Activated T-helper 1 cell treated with Interleukin-2 at 50 U/mL for 16 hours (primary cell): ENCODE measurements around the gene ANKRD63.

Experiments used
- DNase-seq: peaks from one replicate; pipeline ENCODE4 v3.0.0-alpha.2; 2020; ENCODE audit warnings: low read depth

Gene ANKRD63

GRCh38 chr15:40257656-40258450 lies 25.0 kb downstream of the ANKRD63 start:
- no peak for DNase-seq

GRCh38 chr15:40256638-40257235 lies 26.1 kb downstream of the ANKRD63 start:
- no peak for DNase-seq

- DNase-seq = no peak
Measured at GRCh38 chr15:40255033-40255432, 27.8 kb downstream of the ANKRD63 start.

- DNase-seq = no peak
Measured at GRCh38 chr15:40254452-40254851, 28.4 kb downstream of the ANKRD63 start.

GRCh38 chr15:40253167-40253790 lies 29.6 kb downstream of the ANKRD63 start:
- DNase-seq = no peak

GRCh38 chr15:40252438-40253166 lies 30.3 kb downstream of the ANKRD63 start:
- DNase-seq = no peak

- no peak for DNase-seq
Measured at GRCh38 chr15:40252141-40252437, 30.8 kb downstream of the ANKRD63 start.

- no peak for DNase-seq
Measured at GRCh38 chr15:40251486-40252140, 31.3 kb downstream of the ANKRD63 start.

- no peak for DNase-seq
Measured at GRCh38 chr15:40250771-40251483, 31.9 kb downstream of the ANKRD63 start.

GRCh38 chr15:40250304-40250656 lies 32.6 kb downstream of the ANKRD63 start:
- DNase-seq = no peak

- DNase-seq = no peak
Measured at GRCh38 chr15:40249477-40250303, 33.2 kb downstream of the ANKRD63 start.

- DNase-seq = no peak
Measured at GRCh38 chr15:40248006-40248783, 34.7 kb downstream of the ANKRD63 start.

- no peak for DNase-seq
Measured at GRCh38 chr15:40247406-40247971, 35.4 kb downstream of the ANKRD63 start.

GRCh38 chr15:40246496-40247280 lies 36.2 kb downstream of the ANKRD63 start:
- no peak for DNase-seq

- DNase-seq = no peak
Measured at GRCh38 chr15:40245666-40246450, 37.0 kb downstream of the ANKRD63 start.

GRCh38 chr15:40244961-40245523 lies 37.8 kb downstream of the ANKRD63 start:
- no peak for DNase-seq

- DNase-seq = no peak
Measured at GRCh38 chr15:40243126-40243810, 39.6 kb downstream of the ANKRD63 start.
